HepG2 (cell line): Measurements from ENCODE around the gene MPIG6B. TPM values are rescaled to one million over a fixed set of nuclear protein-coding genes. Genes with fewer than 3 reads are reported as not detected.

Experiments
- ATF2 ChIP-seq: sonication (generic); formaldehyde crosslinking; IDR thresholded peaks from 2 replicates; pipeline ENCODE4 v1.4.0; 2020; ENCODE audit warnings: missing genetic modification reagents
- CEBPG ChIP-seq: IDR thresholded peaks from 2 replicates; pipeline ENCODE4 v1.6.1; 2016
- CTCF ChIP-seq: sonication (generic); formaldehyde crosslinking; IDR thresholded peaks from 2 replicates; pipeline ENCODE4 v1.5.0; 2020; ENCODE audit warnings: mild to moderate bottlenecking, missing genetic modification reagents, moderate library complexity
- EEA1 ChIP-seq: sonication (generic); formaldehyde crosslinking; IDR thresholded peaks from 2 replicates; pipeline ENCODE4 v1.5.1; 2020; ENCODE audit warnings: mild to moderate bottlenecking, missing genetic modification reagents, borderline replicate concordance
- ERF ChIP-seq: IDR thresholded peaks from 2 replicates; pipeline ENCODE4 v1.6.1; 2018; ENCODE audit warnings: missing biosample characterization, missing genetic modification reagents
- GZF1 ChIP-seq: sonication (generic); formaldehyde crosslinking; IDR thresholded peaks from 2 replicates; pipeline ENCODE4 v1.5.1; 2020; ENCODE audit warnings: mild to moderate bottlenecking, missing genetic modification reagents
- HOXA3 ChIP-seq: sonication (generic); formaldehyde crosslinking; IDR thresholded peaks from 2 replicates; pipeline ENCODE4 v1.5.0; 2020; ENCODE audit warnings: missing genetic modification reagents
- MIER2 ChIP-seq: IDR thresholded peaks from 2 replicates; pipeline ENCODE4 v1.6.1; 2016; ENCODE audit warnings: missing biosample characterization, missing genetic modification reagents
- MIXL1 ChIP-seq: IDR thresholded peaks from 2 replicates; pipeline ENCODE4 v1.6.1; 2016
- NCOA2 ChIP-seq: sonication (generic); formaldehyde crosslinking; IDR thresholded peaks from 2 replicates; pipeline ENCODE4 v1.8.0; 2022; ENCODE audit warnings: inconsistent platforms
- NFYB ChIP-seq: sonication (generic); formaldehyde crosslinking; IDR thresholded peaks from 2 replicates; pipeline ENCODE4 v1.4.0; 2020; ENCODE audit warnings: missing genetic modification reagents
- NR2F6 ChIP-seq, 2 experiments: IDR thresholded peaks; 2 replicates each; pipeline ENCODE4 v1.6.1; 2016; ENCODE audit warnings: antibody characterized with exemption in 1 of 2, mild to moderate bottlenecking in 1 of 2
- PITX1 ChIP-seq: sonication (generic); formaldehyde crosslinking; IDR thresholded peaks from 2 replicates; pipeline ENCODE4 v1.5.1; 2020; ENCODE audit warnings: mild to moderate bottlenecking, missing genetic modification reagents
- ZBTB14 ChIP-seq: sonication (generic); formaldehyde crosslinking; IDR thresholded peaks from 2 replicates; pipeline ENCODE4 v1.4.0; 2020; ENCODE audit warnings: missing genetic modification reagents
- ZBTB26 ChIP-seq: IDR thresholded peaks from 2 replicates; pipeline ENCODE4 v1.6.1; 2016; ENCODE audit warnings: missing compliant biosample characterization, missing genetic modification reagents, borderline replicate concordance
- ZNF205 ChIP-seq: IDR thresholded peaks from 2 replicates; pipeline ENCODE4 v1.6.1; 2018; ENCODE audit warnings: missing biosample characterization, missing genetic modification reagents
- ZNF335 ChIP-seq: sonication (generic); formaldehyde crosslinking; IDR thresholded peaks from 2 replicates; pipeline ENCODE4 v1.4.0; 2020; ENCODE audit warnings: missing genetic modification reagents
- ZNF451 ChIP-seq: sonication (generic); formaldehyde crosslinking; IDR thresholded peaks from 2 replicates; pipeline ENCODE4 v1.5.0; 2020; ENCODE audit warnings: mild to moderate bottlenecking, missing genetic modification reagents
- ZNF687 ChIP-seq: sonication (generic); formaldehyde crosslinking; IDR thresholded peaks from 2 replicates; pipeline ENCODE4 v1.5.1; 2020; ENCODE audit warnings: mild to moderate bottlenecking, missing genetic modification reagents, moderate library complexity
- polyA plus RNA-seq, 8 experiments: library from polyadenylated mRNA; depleted of rRNA in 3 of 8; stranded (reverse) in 7 of 8; unstranded in 1 of 8; fragments of >200 nt; fragmentation: Illumina TruSeq in 4 of 8; extraction: Trizol in 4 of 8; gene quantifications; 2 replicates each; pipeline versions ENCODE4 v1.2.1 to v1.2.3, GENCODE V29; 2011 to 2016; ENCODE audit warnings: low read depth in 4 of 8, missing spikeins in 1 of 8, mixed read lengths in 1 of 8; ENCODE audit not compliant: insufficient read depth in 1 of 8
- total RNA-seq, 5 experiments: library from RNA; depleted of rRNA; stranded (reverse); fragments of >200 nt; fragmentation: Illumina TruSeq; extraction: Trizol; gene quantifications; 2 replicates each; pipeline ENCODE4 v1.2.3, GENCODE V29; 2016; ENCODE audit warnings: low read depth in 1 of 5

Gene MPIG6B
- total and polyA plus RNA-seq, 2 of the 13 experiments (the other 11 are each of a cell fraction or from before 2014, with no cell fraction given), result not detected

- 0 out of 2 replicates have a peak, but pooled peaks have one; percentile 29 for TF ChIP-seq PITX1 (CRISPR knock-in tag)
- peak; percentile 59; the same call in 1 of the 2 replicates for TF ChIP-seq MIXL1 (CRISPR knock-in tag)
- TF ChIP-seq CEBPG (CRISPR knock-in tag), result 0 out of 2 replicates have a peak, but pooled peaks have one; percentile 19
- TF ChIP-seq ZNF687 (CRISPR knock-in tag), result peak; percentile 66
- TF ChIP-seq ZNF205 (CRISPR knock-in tag), result 0 out of 2 replicates have a peak, but pooled peaks have one; percentile 38
- TF ChIP-seq ZBTB14 (CRISPR knock-in tag), result no peak
- TF ChIP-seq ZNF451 (CRISPR knock-in tag), result peak; percentile 84; the same call in 1 of the 2 replicates
- 0 out of 2 replicates have a peak, but pooled peaks have one; percentile 21 for TF ChIP-seq NCOA2 (CRISPR knock-in tag)
- no peak for TF ChIP-seq GZF1 (CRISPR knock-in tag)
- TF ChIP-seq CTCF (CRISPR knock-in tag), result peak; percentile 98
- TF ChIP-seq EEA1 (CRISPR knock-in tag), result 0 out of 2 replicates have a peak, but pooled peaks have one; percentile 67
- TF ChIP-seq MIER2, result peak; percentile 61; the same call in 1 of the 2 replicates
- peak; percentile 88 for TF ChIP-seq ERF (CRISPR knock-in tag)
- TF ChIP-seq NR2F6 (IDR thresholded peaks at IDR 0.05), result no peak
- TF ChIP-seq NR2F6 (CRISPR knock-in tag; IDR thresholded peaks at IDR 0.05), result peak; percentile 51; the same call in 1 of the 2 replicates
- TF ChIP-seq ZNF335 (CRISPR knock-in tag), result peak; percentile 95
- TF ChIP-seq ZBTB26, result 0 out of 2 replicates have a peak, but pooled peaks have one; percentile 34
- peak; percentile 30; the same call in 1 of the 2 replicates for TF ChIP-seq HOXA3 (CRISPR knock-in tag)
- no peak for TF ChIP-seq NFYB
- TF ChIP-seq ATF2 (CRISPR knock-in tag), result peak; percentile 76; the same call in 1 of the 2 replicates
These were observed 46.7 kb downstream of the MPIG6B start (continued) for GRCh38 chr6:31769684-31770371.
